ENCODE results near the gene HRAS. TPM values are rescaled to one million over a fixed set of nuclear protein-coding genes. Genes with fewer than 3 reads are reported as not detected.
A peak's percentile ranks its signal among the peaks of the same experiment; 100 is the strongest.

Gene HRAS
- total and polyA plus RNA-seq, 10 of the 15 experiments (the other 5 are each of a cell fraction or from before 2014, with no cell fraction given): 2.8 to 72.4 (median 31.7) TPM

DNA sequence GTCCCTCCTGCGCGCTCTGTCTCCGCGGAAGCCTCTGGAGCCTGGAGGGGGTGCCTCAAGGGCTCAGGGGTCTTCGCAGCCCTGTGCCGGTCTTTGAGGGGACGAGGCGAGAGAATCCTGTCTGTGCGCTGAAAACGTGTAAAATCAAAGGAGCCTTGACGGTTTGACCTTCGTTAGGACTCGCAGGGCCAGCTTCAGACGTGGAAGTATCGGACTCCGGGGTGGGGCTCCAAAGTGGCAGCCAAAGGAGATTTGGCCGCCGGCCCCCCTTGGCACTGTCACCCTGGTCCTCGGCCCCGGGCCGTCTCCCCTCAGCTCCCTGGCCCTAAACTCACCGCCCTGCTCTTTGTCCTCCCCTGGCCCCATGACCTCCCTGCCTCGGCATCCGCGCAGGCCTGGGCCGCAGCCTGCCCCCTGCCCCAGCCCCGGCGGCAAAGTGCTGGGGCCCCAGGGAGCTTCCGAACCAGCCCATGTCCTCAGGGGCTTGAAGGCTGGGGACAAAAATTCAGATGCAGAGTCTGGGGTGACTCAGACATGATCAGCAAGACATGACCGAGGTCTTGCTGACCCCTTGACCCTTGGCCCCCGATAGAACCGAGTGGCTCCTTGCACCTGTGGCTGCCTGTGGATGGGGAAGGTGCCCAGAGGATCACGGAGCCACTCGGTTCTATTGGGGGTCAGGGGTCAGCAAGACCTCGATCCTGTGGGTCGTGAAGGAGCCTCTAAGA lies 33.9 kb upstream of the HRAS start (continued):
- TF ChIP-seq CHD1 (IDR thresholded peaks at IDR 0.05; ENCODE audit: low read depth, low read length): no peak

DNA sequence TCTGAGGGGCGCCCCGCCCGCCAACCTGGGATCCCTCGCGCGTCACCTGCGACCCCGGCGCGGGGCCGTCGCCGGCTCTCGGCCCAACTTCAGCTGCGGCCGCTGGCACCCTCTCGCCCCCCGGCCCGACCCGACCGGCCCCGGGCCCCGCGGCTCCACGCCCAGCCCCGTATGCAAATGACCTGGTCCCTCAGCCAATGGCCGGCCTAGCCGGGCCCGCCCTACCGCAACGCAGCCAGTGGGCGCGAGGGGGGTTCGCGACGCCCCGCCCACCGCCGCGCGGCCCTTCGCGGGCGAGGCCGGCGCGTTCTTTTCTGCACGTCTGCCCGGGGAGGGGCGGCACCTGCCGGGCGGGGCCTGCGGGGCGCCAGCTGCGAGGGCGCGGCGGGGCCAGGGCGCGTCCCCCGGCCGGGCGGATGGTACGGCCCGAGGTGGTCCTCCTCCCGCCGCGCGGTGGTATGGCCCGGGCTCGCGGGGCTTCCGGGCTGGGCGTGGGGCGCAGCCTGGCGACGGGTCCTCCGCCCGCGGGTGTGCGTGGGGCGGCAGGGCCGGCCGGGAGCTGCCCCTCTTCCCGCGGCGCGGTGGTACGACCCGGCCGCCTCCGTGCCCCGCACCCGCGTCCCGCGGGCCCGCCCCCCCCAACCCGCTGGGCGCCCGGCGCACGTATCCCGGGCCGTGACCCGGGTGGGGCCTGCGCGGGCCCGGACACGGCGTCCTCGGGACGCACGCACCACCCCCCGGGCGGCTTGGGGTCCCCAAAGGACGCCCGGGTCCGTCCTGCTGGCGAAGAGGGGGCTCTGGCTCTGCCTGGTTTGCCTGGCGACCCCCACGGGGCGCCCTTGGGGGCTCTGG lies 33.2 kb upstream of the HRAS start:
- CTCF ChIA-PET: interaction anchor here (1.4 kb wide), 1 partner anchor 158 kb away, joined by 3 read pairs; no protein-coding TSS in a partner anchor
- RAD21 ChIA-PET (ENCODE audit: unreplicated experiment): interaction anchor here (0.9 to 1.4 kb wide), 2 partner anchors 13 to 155 kb away, joined by 3 to 5 read pairs; no protein-coding TSS in a partner anchor
- peak; percentile 58 for DNase-seq (ENCODE audit: low read depth, low spot score)
- Histone ChIP-seq H3K9me3 (replicated peaks; ENCODE audit: control insufficient read depth, insufficient read depth, low read length) (no peaks in the 10 kb centered on the region), H3K27ac (ENCODE audit: control insufficient read depth, insufficient read depth) (peak overlapping the region; percentile 85), H3K4me2 (ENCODE audit: control insufficient read depth, insufficient read depth) (peak overlapping the region; percentile 95), H2AFZ (ENCODE audit: control insufficient read depth, low read depth, low read length) (peak overlapping the region; percentile 47; the same call in 1 of the 2 replicates), H3K36me3 (ENCODE audit: control insufficient read depth in 2 of 2, insufficient read depth in 2 of 2, low read length in 1 of 2) (peaks cover 0 to 4% of the 10 kb centered on the region in 2 experiments; a peak in 2 of 4 replicates), H4K20me1 (ENCODE audit: control insufficient read depth, insufficient read depth) (no peaks in the 10 kb centered on the region), H3K9ac (ENCODE audit: control insufficient read depth, insufficient read depth, low read length) (peak overlapping the region; percentile 93), H3K27me3 (replicated peaks in 1 of 2; ENCODE audit: control insufficient read depth in 2 of 2, insufficient read depth in 2 of 2, low read length in 1 of 2) (no peaks in the 10 kb centered on the region), H3K4me3 (peak overlapping the region; percentile 97), H3K4me1 (ENCODE audit: control insufficient read depth, insufficient read depth, low read length) (peaks cover 13% of the 10 kb centered on the region), H3K79me2 (ENCODE audit: control insufficient read depth, insufficient read depth, low read length) (peaks cover 27% of the 10 kb centered on the region)
- intact Hi-C loops (cut with micrococcal nuclease; ENCODE audit: unreplicated experiment) (no loop called here), in situ Hi-C loops (cut with MboI) (no loop called here)
- POLR2A ChIA-PET: interaction anchor here (0.6 to 1.3 kb wide), 9 partner anchors 9 to 229 kb away, joined by 3 to 9 read pairs (median 5); partner anchors contain the start of genes LMNTD2 and RNH1
- SMC1A ChIA-PET (ENCODE audit: uncharacterized antibody, unreplicated experiment): no interaction called here
- BruUV-seq (replicated peaks): no TSS peak
- WGBS (ENCODE audit: insufficient coverage, insufficient replicate concordance, low lambda C conversion rate, missing lambda C conversion rate): 1% methylated on average over 18 of the region's 123 CpGs
- ATAC-seq: peak; percentile 99
- peak; percentile 81 for FAIRE-seq
- TF ChIP-seq, protein P1, sequence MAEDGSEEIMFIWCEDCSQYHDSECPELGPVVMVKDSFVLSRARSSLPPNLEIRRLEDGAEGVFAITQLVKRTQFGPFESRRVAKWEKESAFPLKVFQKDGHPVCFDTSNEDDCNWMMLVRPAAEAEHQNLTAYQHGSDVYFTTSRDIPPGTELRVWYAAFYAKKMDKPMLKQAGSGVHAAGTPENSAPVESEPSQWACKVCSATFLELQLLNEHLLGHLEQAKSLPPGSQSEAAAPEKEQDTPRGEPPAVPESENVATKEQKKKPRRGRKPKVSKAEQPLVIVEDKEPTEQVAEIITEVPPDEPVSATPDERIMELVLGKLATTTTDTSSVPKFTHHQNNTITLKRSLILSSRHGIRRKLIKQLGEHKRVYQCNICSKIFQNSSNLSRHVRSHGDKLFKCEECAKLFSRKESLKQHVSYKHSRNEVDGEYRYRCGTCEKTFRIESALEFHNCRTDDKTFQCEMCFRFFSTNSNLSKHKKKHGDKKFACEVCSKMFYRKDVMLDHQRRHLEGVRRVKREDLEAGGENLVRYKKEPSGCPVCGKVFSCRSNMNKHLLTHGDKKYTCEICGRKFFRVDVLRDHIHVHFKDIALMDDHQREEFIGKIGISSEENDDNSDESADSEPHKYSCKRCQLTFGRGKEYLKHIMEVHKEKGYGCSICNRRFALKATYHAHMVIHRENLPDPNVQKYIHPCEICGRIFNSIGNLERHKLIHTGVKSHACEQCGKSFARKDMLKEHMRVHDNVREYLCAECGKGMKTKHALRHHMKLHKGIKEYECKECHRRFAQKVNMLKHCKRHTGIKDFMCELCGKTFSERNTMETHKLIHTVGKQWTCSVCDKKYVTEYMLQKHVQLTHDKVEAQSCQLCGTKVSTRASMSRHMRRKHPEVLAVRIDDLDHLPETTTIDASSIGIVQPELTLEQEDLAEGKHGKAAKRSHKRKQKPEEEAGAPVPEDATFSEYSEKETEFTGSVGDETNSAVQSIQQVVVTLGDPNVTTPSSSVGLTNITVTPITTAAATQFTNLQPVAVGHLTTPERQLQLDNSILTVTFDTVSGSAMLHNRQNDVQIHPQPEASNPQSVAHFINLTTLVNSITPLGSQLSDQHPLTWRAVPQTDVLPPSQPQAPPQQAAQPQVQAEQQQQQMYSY (CRISPR knock-in tag; IDR thresholded peaks at IDR 0.05): no peak
- TF ChIP-seq CBX3 (IDR thresholded peaks at IDR 0.05; ENCODE audit: borderline replicate concordance, low read depth) (no peak), LARP7 (IDR thresholded peaks at IDR 0.05) (peak; percentile 95), NFYA (IDR thresholded peaks at IDR 0.05; ENCODE audit: borderline replicate concordance, low read depth, low read length) (no peak), EGR1 (IDR thresholded peaks at IDR 0.05; ENCODE audit: borderline replicate concordance in 1 of 2, low read depth in 2 of 2, low read length in 2 of 2) (peak in 1 of 2 experiments; percentile 65; a peak in 1 of 3 replicates), CHD4 (IDR thresholded peaks at IDR 0.05) (no peak)
- TF ChIP-seq, protein P2, sequence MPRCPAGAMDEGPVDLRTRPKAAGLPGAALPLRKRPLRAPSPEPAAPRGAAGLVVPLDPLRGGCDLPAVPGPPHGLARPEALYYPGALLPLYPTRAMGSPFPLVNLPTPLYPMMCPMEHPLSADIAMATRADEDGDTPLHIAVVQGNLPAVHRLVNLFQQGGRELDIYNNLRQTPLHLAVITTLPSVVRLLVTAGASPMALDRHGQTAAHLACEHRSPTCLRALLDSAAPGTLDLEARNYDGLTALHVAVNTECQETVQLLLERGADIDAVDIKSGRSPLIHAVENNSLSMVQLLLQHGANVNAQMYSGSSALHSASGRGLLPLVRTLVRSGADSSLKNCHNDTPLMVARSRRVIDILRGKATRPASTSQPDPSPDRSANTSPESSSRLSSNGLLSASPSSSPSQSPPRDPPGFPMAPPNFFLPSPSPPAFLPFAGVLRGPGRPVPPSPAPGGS (IDR thresholded peaks at IDR 0.05; ENCODE audit: borderline replicate concordance, insufficient read depth, low read depth, low read length, poor library complexity, severe bottlenecking): no peak
- TF ChIP-seq, protein P3, sequence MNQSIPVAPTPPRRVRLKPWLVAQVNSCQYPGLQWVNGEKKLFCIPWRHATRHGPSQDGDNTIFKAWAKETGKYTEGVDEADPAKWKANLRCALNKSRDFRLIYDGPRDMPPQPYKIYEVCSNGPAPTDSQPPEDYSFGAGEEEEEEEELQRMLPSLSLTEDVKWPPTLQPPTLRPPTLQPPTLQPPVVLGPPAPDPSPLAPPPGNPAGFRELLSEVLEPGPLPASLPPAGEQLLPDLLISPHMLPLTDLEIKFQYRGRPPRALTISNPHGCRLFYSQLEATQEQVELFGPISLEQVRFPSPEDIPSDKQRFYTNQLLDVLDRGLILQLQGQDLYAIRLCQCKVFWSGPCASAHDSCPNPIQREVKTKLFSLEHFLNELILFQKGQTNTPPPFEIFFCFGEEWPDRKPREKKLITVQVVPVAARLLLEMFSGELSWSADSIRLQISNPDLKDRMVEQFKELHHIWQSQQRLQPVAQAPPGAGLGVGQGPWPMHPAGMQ (IDR thresholded peaks at IDR 0.05; ENCODE audit: borderline replicate concordance): no peak
- TF ChIP-seq, protein P4, sequence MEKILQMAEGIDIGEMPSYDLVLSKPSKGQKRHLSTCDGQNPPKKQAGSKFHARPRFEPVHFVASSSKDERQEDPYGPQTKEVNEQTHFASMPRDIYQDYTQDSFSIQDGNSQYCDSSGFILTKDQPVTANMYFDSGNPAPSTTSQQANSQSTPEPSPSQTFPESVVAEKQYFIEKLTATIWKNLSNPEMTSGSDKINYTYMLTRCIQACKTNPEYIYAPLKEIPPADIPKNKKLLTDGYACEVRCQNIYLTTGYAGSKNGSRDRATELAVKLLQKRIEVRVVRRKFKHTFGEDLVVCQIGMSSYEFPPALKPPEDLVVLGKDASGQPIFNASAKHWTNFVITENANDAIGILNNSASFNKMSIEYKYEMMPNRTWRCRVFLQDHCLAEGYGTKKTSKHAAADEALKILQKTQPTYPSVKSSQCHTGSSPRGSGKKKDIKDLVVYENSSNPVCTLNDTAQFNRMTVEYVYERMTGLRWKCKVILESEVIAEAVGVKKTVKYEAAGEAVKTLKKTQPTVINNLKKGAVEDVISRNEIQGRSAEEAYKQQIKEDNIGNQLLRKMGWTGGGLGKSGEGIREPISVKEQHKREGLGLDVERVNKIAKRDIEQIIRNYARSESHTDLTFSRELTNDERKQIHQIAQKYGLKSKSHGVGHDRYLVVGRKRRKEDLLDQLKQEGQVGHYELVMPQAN (conservative IDR thresholded peaks at IDR 0.05): peak; percentile 86
